Thoracic aorta (tissue), 2 donors: Measurements from ENCODE around the gene OPRL1. TPM values are rescaled to one million over a fixed set of nuclear protein-coding genes. Genes with fewer than 3 reads are reported as not detected.

Source experiments
- ATAC-seq: fragments of 150-250 bp; one replicate; pipeline ENCODE4 v1.8.0; 2017; ENCODE audit warnings: low read depth; ENCODE audit not compliant: insufficient number of reproducible peaks, low FRiP score
- DNase-seq: peaks from one replicate; pipeline ENCODE4 v3.0.0-alpha.2; 2020; ENCODE audit warnings: low spot score
- H3K27ac ChIP-seq, 2 donors: fragments of 200-600 bp; sonication (generic); 1 replicate in 1 of 2; 2 replicates in 1 of 2; pipeline ENCODE4 v1.5.1; 2016; ENCODE audit warnings: mild to moderate bottlenecking in 2 of 2, moderate library complexity in 2 of 2
- H3K27me3 ChIP-seq: fragments of 200-600 bp; sonication (generic); replicated peaks from 2 replicates; pipeline ENCODE4 v1.6.0; 2016; ENCODE audit warnings: mild to moderate bottlenecking; ENCODE audit not compliant: insufficient read depth
- H3K36me3 ChIP-seq: fragments of 200-600 bp; sonication (generic); one replicate; pipeline ENCODE4 v1.5.1; 2016
- H3K4me1 ChIP-seq, 2 donors: fragments of 200-600 bp; sonication (generic); 1 replicate in 1 of 2; 2 replicates in 1 of 2; pipeline versions ENCODE4 v1.5.1 to v1.6.0; 2016; ENCODE audit warnings: low read depth in 2 of 2, mild to moderate bottlenecking in 1 of 2; ENCODE audit not compliant: control insufficient read depth in 1 of 2
- H3K4me3 ChIP-seq: fragments of 200-600 bp; sonication (generic); 2 replicates; pipeline ENCODE4 v1.5.1; 2016; ENCODE audit warnings: mild to moderate bottlenecking
- H3K9me3 ChIP-seq: fragments of 200-600 bp; sonication (generic); 2 replicates; pipeline ENCODE4 v1.5.1; 2016
- CTCF ChIP-seq: fragments of 200-600 bp; sonication (generic); IDR thresholded peaks from one replicate; pipeline ENCODE4 v1.5.1; 2019; ENCODE audit warnings: antibody characterized with exemption
- total RNA-seq, 2 donors: library from RNA; depleted of rRNA; stranded (reverse); fragments of >200 nt; gene quantifications; one replicate each; pipeline versions ENCODE4 v1.1.0 to v1.2.3, GENCODE V29; 2016

Gene OPRL1
- total RNA-seq, 2 donors from 2014 or later, result 1.1 to 3.2 TPM

GRCh38 chr20:64055396-64055892 is 24.4 kb upstream of the OPRL1 start:
- Histone ChIP-seq H3K36me3 (no peaks in the 10 kb centered on the region), H3K4me1 (no peaks in the 10 kb centered on the region), H3K27ac (peak overlapping the region in 1 of 2 donors; percentile 21), H3K4me3 (no peak overlapping the region), H3K27me3 (no peaks in the 10 kb centered on the region), H3K9me3 (no peaks in the 10 kb centered on the region)
- ATAC-seq (no peak), DNase-seq (no peak)
- no peak for TF ChIP-seq CTCF

- no peak overlapping the region for H3K4me3 ChIP-seq
- no peak for TF ChIP-seq CTCF
- no peaks in the 10 kb centered on the region for H3K36me3 ChIP-seq
- H3K27ac ChIP-seq, result no peak overlapping the region
- no peaks in the 10 kb centered on the region for H3K9me3 ChIP-seq
- DNase-seq, result no peak
- no peak for ATAC-seq
- no peaks in the 10 kb centered on the region for H3K4me1 ChIP-seq
- H3K27me3 ChIP-seq, result no peaks in the 10 kb centered on the region
Measured at GRCh38 chr20:64055893-64056638, 23.8 kb upstream of the OPRL1 start.

GRCh38 chr20:64056639-64056888 is 23.3 kb upstream of the OPRL1 start:
- Histone ChIP-seq H3K27me3 (no peaks in the 10 kb centered on the region), H3K9me3 (no peaks in the 10 kb centered on the region), H3K4me3 (no peak overlapping the region), H3K4me1 (no peaks in the 10 kb centered on the region), H3K36me3 (no peaks in the 10 kb centered on the region), H3K27ac (no peak overlapping the region)
- TF ChIP-seq CTCF, result no peak
- no peak for DNase-seq
- no peak for ATAC-seq

- no peak for TF ChIP-seq CTCF
- Histone ChIP-seq H3K4me1 (peaks cover 0 to under 1% of the 10 kb centered on the region in 2 donors), H3K9me3 (no peaks in the 10 kb centered on the region), H3K4me3 (peak overlapping the region; percentile 21), H3K36me3 (no peaks in the 10 kb centered on the region), H3K27me3 (no peaks in the 10 kb centered on the region), H3K27ac (no peak overlapping the region)
- DNase-seq (no peak), ATAC-seq (no peak)
Measured at GRCh38 chr20:64056889-64057627, 22.8 kb upstream of the OPRL1 start.

DNA sequence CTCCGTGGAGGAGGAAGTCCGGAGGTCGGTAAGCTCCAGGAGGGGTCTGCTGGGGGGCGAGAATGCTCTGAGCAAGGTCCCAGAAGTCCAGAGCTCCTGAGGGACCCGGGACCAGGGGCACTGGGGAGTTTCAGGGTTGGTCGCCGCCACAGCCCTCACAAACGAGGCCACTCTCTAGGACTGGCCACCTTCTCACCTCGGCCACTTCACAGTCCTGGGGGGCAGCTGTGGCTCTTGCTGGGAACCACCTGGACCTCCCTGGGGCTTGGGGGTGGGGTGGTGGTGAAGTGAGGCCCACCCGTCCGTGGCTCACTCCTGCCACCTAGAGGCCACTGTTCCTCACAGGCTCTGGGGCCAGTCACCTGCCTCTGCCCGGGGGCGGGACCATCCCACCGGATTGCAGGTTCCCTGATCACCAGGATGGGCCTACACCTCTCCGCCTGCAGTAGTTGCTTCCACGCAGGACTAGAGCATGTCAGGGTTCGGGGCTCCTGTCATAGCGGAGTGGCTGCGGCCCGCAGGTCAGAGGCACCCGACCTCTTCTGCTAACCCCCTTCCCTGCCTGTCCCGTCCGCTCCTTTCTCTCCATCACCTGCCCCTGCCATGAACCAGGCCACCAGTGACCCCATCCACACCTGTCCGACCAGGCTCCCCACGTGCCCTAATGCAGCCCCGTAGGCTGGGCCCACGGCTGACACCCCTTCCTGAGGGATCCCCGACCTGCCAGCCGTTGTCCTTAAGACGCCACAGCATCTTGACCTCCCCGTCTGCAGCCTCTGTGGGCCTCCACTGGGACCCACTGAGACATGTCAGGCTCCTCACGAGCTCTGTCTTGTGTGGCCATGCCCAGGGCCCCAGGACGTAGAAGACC is 22.0 kb upstream of the OPRL1 start:
- no peaks in the 10 kb centered on the region for H3K27me3 ChIP-seq
- no peak overlapping the region for H3K27ac ChIP-seq
- peak overlapping the region; percentile 21 for H3K4me3 ChIP-seq
- no peaks in the 10 kb centered on the region for H3K36me3 ChIP-seq
- H3K9me3 ChIP-seq, result no peaks in the 10 kb centered on the region
- peak; percentile 67 for TF ChIP-seq CTCF
- DNase-seq (no peak), ATAC-seq (no peak)
- H3K4me1 ChIP-seq, result peaks cover 4 to 7% of the 10 kb centered on the region in 2 donors
